22Rv1 (cell line): Measurements from ENCODE around the gene MRPL33.

Experiments used
- H3K27ac ChIP-seq: fragments of 450-650 bp; 2 replicates; pipeline ENCODE4 v1.5.1; 2017
- ZFX ChIP-seq: fragments of 450-650 bp; IDR thresholded peaks from 2 replicates; pipeline ENCODE4 v1.6.1; 2017; ENCODE audit warnings: antibody characterized with exemption, borderline replicate concordance
- TF ChIP-seq, protein P1 (sequence below): fragments of 450-650 bp; IDR thresholded peaks from 2 replicates; pipeline ENCODE4 v1.5.1; 2017; ENCODE audit warnings: mild to moderate bottlenecking

The MRPL33 gene

DNA sequence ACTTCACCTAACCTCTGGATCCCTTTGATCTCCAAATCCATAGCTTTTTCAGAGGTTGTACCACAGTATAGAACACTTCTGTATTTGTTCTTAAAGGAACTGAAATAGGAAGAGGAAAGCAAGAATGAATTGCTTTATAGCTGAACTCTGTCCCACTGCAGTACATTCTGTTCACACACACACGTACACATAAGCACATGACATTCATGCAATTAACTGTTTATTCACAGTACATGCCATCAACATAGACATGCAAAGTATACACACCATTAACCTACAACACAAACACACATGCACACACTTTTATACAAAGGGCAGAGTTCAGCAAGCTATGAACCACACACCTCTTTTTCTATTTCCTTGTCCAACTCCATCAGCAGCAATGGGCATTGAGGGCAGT lies 43.2 kb downstream of the MRPL33 start:
- H3K27ac ChIP-seq: no peak overlapping the region
- TF ChIP-seq ZFX: no peak
- TF ChIP-seq, protein P1, sequence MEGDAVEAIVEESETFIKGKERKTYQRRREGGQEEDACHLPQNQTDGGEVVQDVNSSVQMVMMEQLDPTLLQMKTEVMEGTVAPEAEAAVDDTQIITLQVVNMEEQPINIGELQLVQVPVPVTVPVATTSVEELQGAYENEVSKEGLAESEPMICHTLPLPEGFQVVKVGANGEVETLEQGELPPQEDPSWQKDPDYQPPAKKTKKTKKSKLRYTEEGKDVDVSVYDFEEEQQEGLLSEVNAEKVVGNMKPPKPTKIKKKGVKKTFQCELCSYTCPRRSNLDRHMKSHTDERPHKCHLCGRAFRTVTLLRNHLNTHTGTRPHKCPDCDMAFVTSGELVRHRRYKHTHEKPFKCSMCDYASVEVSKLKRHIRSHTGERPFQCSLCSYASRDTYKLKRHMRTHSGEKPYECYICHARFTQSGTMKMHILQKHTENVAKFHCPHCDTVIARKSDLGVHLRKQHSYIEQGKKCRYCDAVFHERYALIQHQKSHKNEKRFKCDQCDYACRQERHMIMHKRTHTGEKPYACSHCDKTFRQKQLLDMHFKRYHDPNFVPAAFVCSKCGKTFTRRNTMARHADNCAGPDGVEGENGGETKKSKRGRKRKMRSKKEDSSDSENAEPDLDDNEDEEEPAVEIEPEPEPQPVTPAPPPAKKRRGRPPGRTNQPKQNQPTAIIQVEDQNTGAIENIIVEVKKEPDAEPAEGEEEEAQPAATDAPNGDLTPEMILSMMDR: no peak

DNA sequence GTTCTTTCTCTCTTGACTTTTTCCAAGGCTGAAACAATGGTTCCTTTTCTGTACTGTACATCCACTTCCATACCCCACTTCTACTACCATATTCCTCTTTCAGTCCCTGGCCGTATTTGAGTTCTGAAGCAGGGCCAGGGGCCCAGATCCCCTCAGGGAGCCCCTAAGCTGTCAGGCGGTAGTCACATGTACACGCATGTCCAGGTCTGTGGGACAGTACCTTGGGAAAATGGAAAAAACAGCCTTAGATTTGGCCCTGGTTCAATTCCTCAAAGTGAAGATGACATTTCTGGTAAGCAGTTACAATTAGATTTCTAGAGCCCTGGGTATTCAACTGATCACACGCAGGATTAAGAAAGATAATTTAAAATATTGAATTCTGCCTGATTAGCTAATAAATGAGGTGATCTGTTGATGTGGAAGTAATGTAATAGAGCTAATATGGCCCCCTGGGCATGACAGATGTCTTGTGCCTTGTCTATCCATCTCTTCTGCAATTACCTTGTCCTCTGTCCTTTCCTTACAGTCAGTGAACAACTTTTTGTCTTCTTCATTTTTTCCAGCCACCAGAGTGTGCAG lies 44.4 kb downstream of the MRPL33 start:
- no peak for TF ChIP-seq ZFX
- TF ChIP-seq, protein P1: no peak
- H3K27ac ChIP-seq: no peak overlapping the region

DNA sequence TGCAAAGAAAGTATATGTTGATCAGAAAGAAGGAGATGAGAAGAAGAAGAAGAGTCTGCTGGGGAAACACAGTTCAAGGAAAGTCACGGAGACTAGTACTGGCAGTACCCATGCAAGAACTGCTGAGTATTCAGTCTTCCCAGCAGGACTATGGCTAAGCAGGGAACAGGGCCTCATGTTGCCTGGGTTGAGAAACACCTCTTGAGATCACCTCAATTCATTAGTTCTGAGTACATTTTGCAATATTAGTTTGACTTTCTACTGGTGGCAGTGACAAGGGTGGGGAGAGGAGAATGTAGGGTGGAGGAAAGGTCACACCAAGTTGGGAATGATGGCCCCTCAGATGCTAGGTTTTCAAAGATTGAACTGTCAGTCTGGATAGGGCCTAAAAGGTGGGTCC lies 50.5 kb downstream of the MRPL33 start:
- no peak overlapping the region for H3K27ac ChIP-seq
- TF ChIP-seq ZFX: no peak
- TF ChIP-seq, protein P1: no peak

DNA sequence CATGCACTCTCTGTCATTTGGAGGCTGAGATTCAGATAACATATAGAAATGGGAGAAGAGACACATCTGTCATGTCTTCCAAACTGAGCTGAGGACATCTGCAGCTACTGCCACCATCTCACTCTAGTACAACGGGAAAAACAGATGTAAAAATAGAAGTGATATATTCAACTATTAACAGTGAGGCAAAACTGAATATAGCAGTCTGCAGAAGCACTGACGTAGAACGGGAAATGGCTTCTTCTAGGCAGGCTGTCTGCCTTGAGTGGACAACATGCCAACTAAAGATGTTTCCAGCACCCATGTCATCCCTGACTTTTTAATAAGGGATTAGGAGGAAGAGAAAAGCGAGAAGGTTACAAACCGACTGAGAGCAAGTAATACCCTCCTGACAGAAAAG lies 51.6 kb downstream of the MRPL33 start:
- TF ChIP-seq, protein P1: no peak
- no peak for TF ChIP-seq ZFX
- no peak overlapping the region for H3K27ac ChIP-seq

DNA sequence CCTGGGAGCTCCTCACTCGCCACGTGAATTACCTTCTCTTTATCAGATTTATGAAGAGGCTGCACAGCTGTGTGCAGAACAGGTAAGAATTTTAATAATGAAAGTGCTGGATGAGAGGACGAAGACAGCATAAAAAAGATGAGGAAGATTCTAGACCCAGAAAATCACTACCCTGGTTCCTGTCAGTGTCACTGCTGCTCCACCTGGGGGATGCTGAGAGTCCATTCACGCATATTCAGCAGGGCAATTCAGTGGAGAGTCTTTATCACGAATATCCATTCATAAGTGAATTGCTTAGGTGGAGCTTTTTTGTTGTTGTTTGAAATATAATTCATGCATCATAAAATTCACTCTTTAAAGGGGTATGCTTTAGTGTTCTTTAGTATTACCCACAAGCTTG lies 52.0 kb downstream of the MRPL33 start:
- no peak for TF ChIP-seq ZFX
- TF ChIP-seq, protein P1: no peak
- H3K27ac ChIP-seq: no peak overlapping the region

DNA sequence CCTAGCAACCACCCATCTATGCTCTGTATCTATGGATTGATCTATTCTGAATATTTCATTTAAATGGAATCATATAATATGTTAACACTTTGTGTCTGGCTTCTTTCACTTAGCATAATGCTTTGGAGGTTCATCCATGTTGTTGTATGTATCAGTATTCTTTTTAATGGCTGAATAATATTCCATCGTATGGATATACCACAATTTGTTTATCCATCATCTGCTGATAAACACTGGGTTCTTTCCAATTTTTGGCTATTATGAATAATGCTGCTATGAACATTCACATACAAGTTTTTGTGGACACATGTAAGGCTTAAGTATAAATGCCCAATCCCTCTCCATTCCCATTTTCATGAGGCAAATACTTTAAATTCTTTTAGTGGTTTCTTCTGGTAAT lies 52.9 kb downstream of the MRPL33 start:
- H3K27ac ChIP-seq: no peak overlapping the region
- TF ChIP-seq ZFX: no peak
- TF ChIP-seq, protein P1: no peak

DNA sequence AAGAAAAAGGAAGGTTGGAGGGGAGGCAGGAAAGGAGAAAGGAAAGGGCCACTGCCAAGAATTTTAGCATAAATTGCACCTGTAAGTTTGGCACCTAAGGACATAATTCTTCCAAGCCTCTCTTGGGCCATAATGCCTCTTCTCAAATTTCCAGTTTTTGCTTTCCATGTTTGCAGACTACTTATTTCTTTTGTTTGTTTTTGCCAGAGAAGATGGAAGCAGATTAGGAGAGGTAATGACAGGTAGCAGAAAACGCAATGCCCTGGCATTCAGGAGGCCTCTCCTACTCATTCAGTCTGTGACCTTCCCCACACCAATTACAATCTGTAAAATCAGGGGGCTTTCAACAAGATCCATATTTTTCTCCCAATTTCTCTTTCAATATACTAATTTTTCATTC lies 56.8 kb downstream of the MRPL33 start:
- no peak for TF ChIP-seq ZFX
- TF ChIP-seq, protein P1: no peak
- H3K27ac ChIP-seq: no peak overlapping the region
